Measurements from ENCODE around the gene CNTN2. TPM values are rescaled to one million over a fixed set of nuclear protein-coding genes. Genes with fewer than 3 reads are reported as not detected.

The CNTN2 gene
- total and polyA plus RNA-seq, 2 of the 8 experiments (the other 6 are each of a cell fraction or from before 2014, with no cell fraction given), result 1.2 to 3.9 TPM

GRCh38 chr1:205084360-205084759, 41.3 kb downstream of the CNTN2 start, which contains the start of gene TMEM81 (continued):
- no peak for TF ChIP-seq CTCF (IDR thresholded peaks at IDR 0.05; ENCODE audit: control extremely low read depth in 1 of 3, insufficient read depth in 1 of 3, low read depth in 1 of 3, low read length in 3 of 3)
- TF ChIP-seq GTF2F1 (IDR thresholded peaks at IDR 0.05; ENCODE audit: borderline replicate concordance, low read depth, low read length), result no peak
- no peak for TF ChIP-seq PHF8 (conservative IDR thresholded peaks at IDR 0.05; ENCODE audit: low read depth, low read length)
- TF ChIP-seq POLR2AphosphoS5 (IDR thresholded peaks at IDR 0.05; ENCODE audit: low read depth, low read length), result no peak
- no peak for TF ChIP-seq BCL11A (IDR thresholded peaks at IDR 0.05; ENCODE audit: low read depth in 2 of 2, low read length in 2 of 2)
- no peak for TF ChIP-seq SUZ12 (IDR thresholded peaks at IDR 0.05; ENCODE audit: low read length)
- no peak for TF ChIP-seq SP4 (IDR thresholded peaks at IDR 0.05; ENCODE audit: low read length)
- TF ChIP-seq SIRT6 (IDR thresholded peaks at IDR 0.05; ENCODE audit: low read length), result no peak
- TF ChIP-seq BRCA1 (IDR thresholded peaks at IDR 0.05; ENCODE audit: low read depth, low read length), result no peak
- no peak for TF ChIP-seq CREB1 (IDR thresholded peaks at IDR 0.05)

Data from H1 (cell line).